ENCODE measurements around the gene SPRR3. TPM values are rescaled to one million over a fixed set of nuclear protein-coding genes. Genes with fewer than 3 reads are reported as not detected.

SPRR3 gene, protein sequence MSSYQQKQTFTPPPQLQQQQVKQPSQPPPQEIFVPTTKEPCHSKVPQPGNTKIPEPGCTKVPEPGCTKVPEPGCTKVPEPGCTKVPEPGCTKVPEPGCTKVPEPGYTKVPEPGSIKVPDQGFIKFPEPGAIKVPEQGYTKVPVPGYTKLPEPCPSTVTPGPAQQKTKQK
- total RNA-seq: not detected
- not detected for total RNA-seq (2013)

- H3K4me3 ChIP-seq (ENCODE audit: low read length): no peak within 1 kb of the TSS
- Mint-ChIP-seq H3K36me3 (no peaks in the 10 kb centered on the region), H3K4me1 (no peaks in the 10 kb centered on the region), H3K9me3 (no peaks in the 10 kb centered on the region), H3K27ac (no peak within 1 kb of the TSS), H3K4me3 (no peak within 1 kb of the TSS), H3K27me3 (ENCODE audit: low read depth in 2 of 2) (peaks cover 12 to 18% of the 10 kb centered on the region in 2 donors)
- intact Hi-C loops (cut with micrococcal nuclease): no loop called here
- H3K27ac ChIP-seq (ENCODE audit: low read length): no peak within 1 kb of the TSS
- WGBS (ENCODE audit: insufficient coverage): 47% methylated on average over 1 of the region's 2 CpGs
- H3K4me1 ChIP-seq (ENCODE audit: control insufficient read depth, insufficient read depth, low read length): no peaks in the 10 kb centered on the region
- no peaks in the 10 kb centered on the region for H3K27me3 ChIP-seq (ENCODE audit: control insufficient read depth, insufficient read depth, low read length)
- no peak for DNase-seq
- H3K36me3 ChIP-seq (ENCODE audit: control insufficient read depth, insufficient read depth, low read length): no peaks in the 10 kb centered on the region
- no peaks in the 10 kb centered on the region for H3K9me3 ChIP-seq (ENCODE audit: control insufficient read depth, insufficient read depth, low read length)
- no peak for ATAC-seq
- TF ChIP-seq, protein P1, sequence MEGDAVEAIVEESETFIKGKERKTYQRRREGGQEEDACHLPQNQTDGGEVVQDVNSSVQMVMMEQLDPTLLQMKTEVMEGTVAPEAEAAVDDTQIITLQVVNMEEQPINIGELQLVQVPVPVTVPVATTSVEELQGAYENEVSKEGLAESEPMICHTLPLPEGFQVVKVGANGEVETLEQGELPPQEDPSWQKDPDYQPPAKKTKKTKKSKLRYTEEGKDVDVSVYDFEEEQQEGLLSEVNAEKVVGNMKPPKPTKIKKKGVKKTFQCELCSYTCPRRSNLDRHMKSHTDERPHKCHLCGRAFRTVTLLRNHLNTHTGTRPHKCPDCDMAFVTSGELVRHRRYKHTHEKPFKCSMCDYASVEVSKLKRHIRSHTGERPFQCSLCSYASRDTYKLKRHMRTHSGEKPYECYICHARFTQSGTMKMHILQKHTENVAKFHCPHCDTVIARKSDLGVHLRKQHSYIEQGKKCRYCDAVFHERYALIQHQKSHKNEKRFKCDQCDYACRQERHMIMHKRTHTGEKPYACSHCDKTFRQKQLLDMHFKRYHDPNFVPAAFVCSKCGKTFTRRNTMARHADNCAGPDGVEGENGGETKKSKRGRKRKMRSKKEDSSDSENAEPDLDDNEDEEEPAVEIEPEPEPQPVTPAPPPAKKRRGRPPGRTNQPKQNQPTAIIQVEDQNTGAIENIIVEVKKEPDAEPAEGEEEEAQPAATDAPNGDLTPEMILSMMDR (IDR thresholded peaks at IDR 0.05): no peak
Observed at GRCh38 chr1:153001382-153001781, at the start of gene SPRR3. Gene SPRR3 (plus strand): TSS chr1:153001749. CDS start chr1:153003021, 1,272 bp downstream.

- no peaks in the 10 kb centered on the region for H3K9me3 ChIP-seq (ENCODE audit: control insufficient read depth, insufficient read depth, low read length)
- intact Hi-C loops (cut with micrococcal nuclease): no loop called here
Observed at GRCh38 chr1:152953761-152954160, 47.8 kb upstream of the SPRR3 start.

GRCh38 chr1:152954436-152954835 lies 47.1 kb upstream of the SPRR3 start:
- no peak overlapping the region for H3K27ac ChIP-seq (ENCODE audit: low read length)
- TF ChIP-seq, protein P1 (IDR thresholded peaks at IDR 0.05): no peak
- H3K9me3 ChIP-seq (ENCODE audit: control insufficient read depth, insufficient read depth, low read length): no peaks in the 10 kb centered on the region
- no peaks in the 10 kb centered on the region for H3K4me1 ChIP-seq (ENCODE audit: control insufficient read depth, insufficient read depth, low read length)
- Mint-ChIP-seq H3K4me1 (no peaks in the 10 kb centered on the region), H3K9me3 (no peaks in the 10 kb centered on the region), H3K27ac (no peak overlapping the region), H3K27me3 (ENCODE audit: low read depth in 2 of 2) (peaks cover 4 to 7% of the 10 kb centered on the region in 2 donors), H3K36me3 (no peaks in the 10 kb centered on the region), H3K4me3 (no peak overlapping the region)
- ATAC-seq (no peak), DNase-seq (no peak)
- no peaks in the 10 kb centered on the region for H3K36me3 ChIP-seq (ENCODE audit: control insufficient read depth, insufficient read depth, low read length)
- intact Hi-C loops (cut with micrococcal nuclease): no loop called here
- H3K4me3 ChIP-seq (ENCODE audit: low read length): no peak overlapping the region
- no peaks in the 10 kb centered on the region for H3K27me3 ChIP-seq (ENCODE audit: control insufficient read depth, insufficient read depth, low read length)
- 85% methylated on average over 4 of the region's 6 CpGs for WGBS (ENCODE audit: insufficient coverage)

More at GRCh38 chr1:152953761-152954160, 47.8 kb upstream of the SPRR3 start:
- no peaks in the 10 kb centered on the region for H3K27me3 ChIP-seq (ENCODE audit: control insufficient read depth, insufficient read depth, low read length)
- Mint-ChIP-seq H3K27me3 (ENCODE audit: low read depth in 2 of 2) (peaks cover 4 to 7% of the 10 kb centered on the region in 2 donors), H3K4me1 (no peaks in the 10 kb centered on the region), H3K9me3 (no peaks in the 10 kb centered on the region), H3K27ac (no peak overlapping the region), H3K4me3 (no peak overlapping the region), H3K36me3 (no peaks in the 10 kb centered on the region)
- TF ChIP-seq, protein P1 (IDR thresholded peaks at IDR 0.05): no peak
- DNase-seq (no peak), ATAC-seq (no peak)
- no peaks in the 10 kb centered on the region for H3K36me3 ChIP-seq (ENCODE audit: control insufficient read depth, insufficient read depth, low read length)
- no peak overlapping the region for H3K4me3 ChIP-seq (ENCODE audit: low read length)
- WGBS (ENCODE audit: insufficient coverage): 81% methylated on average over 5 of the region's 7 CpGs
- no peaks in the 10 kb centered on the region for H3K4me1 ChIP-seq (ENCODE audit: control insufficient read depth, insufficient read depth, low read length)
- no peak overlapping the region for H3K27ac ChIP-seq (ENCODE audit: low read length)

DNA sequence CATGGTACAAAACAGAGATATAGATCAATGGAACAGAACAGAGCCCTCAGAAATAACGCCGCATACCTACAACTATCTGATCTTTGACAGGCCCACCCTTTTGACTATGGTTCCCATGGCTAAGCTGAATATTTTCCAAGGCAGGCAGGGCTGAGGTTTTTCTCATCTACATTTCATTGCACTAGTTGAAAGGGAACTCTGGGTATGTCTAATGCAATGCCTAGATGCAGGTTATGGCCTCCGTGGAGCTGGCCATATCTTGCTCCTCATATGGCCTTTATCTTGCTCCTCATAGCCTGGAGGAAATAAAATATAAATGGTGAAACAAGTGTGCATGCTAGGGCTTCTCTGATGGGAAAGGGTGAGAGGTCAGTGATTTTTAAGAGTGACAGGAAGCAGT lies 44.0 kb upstream of the SPRR3 start:
- H3K4me1 ChIP-seq (ENCODE audit: control insufficient read depth, insufficient read depth, low read length): no peaks in the 10 kb centered on the region
- H3K36me3 ChIP-seq (ENCODE audit: control insufficient read depth, insufficient read depth, low read length): no peaks in the 10 kb centered on the region
- no peak overlapping the region for H3K27ac ChIP-seq (ENCODE audit: low read length)
- Mint-ChIP-seq H3K36me3 (no peaks in the 10 kb centered on the region), H3K27me3 (ENCODE audit: low read depth in 2 of 2) (peaks cover 7% of the 10 kb centered on the region in 2 donors), H3K4me1 (no peaks in the 10 kb centered on the region), H3K9me3 (no peaks in the 10 kb centered on the region), H3K27ac (no peak overlapping the region), H3K4me3 (no peak overlapping the region)
- WGBS (ENCODE audit: insufficient coverage): 98% methylated on average over 3 of the region's 3 CpGs
- no peak for ATAC-seq
- H3K27me3 ChIP-seq (ENCODE audit: control insufficient read depth, insufficient read depth, low read length): no peaks in the 10 kb centered on the region
- H3K4me3 ChIP-seq (ENCODE audit: low read length): no peak overlapping the region
- TF ChIP-seq, protein P1 (IDR thresholded peaks at IDR 0.05): no peak
- intact Hi-C loops (cut with micrococcal nuclease): no loop called here
- no peaks in the 10 kb centered on the region for H3K9me3 ChIP-seq (ENCODE audit: control insufficient read depth, insufficient read depth, low read length)
- no peak for DNase-seq

All from natural killer cell (primary cell).